OCI-LY1 (cell line): ENCODE data around the gene IGFALS.

Experiments
- CTCF ChIP-seq: fragments of 200-600 bp; sonication (generic), shearing (Covaris generic); IDR thresholded peaks from 2 replicates; pipeline ENCODE4 v1.5.1; 2017; ENCODE audit warnings: mild to moderate bottlenecking, antibody characterized with exemption, low read length, moderate library complexity, mixed read lengths
- EZH2 ChIP-seq: fragments of 200-600 bp; sonication (generic), shearing (Covaris generic); IDR thresholded peaks from 2 replicates; pipeline ENCODE4 v1.8.0; 2017; ENCODE audit warnings: borderline replicate concordance, mixed run types, mild to moderate bottlenecking, antibody characterized with exemption, low read length, moderate library complexity, mixed read lengths

- TF ChIP-seq CTCF (no peak), EZH2 (no peak)
These were observed 32.6 kb upstream of the IGFALS start for GRCh38 chr16:1825864-1826690.
